GM19372 (cell line): ENCODE results near the gene THADA.
"Not testable (repeated sequence)": the region's sequence is repeated elsewhere in the genome, so short reads cannot be mapped to it uniquely, and the experiment has no call there.

Experiments
- ATAC-seq: cut with Tn5 transposase; IDR thresholded peaks from one replicate; pipeline ENCODE4 v1.9.1; 2021; ENCODE audit warnings: mild to moderate bottlenecking, low read depth, moderate library complexity; ENCODE audit not compliant: unreplicated experiment

THADA gene

DNA sequence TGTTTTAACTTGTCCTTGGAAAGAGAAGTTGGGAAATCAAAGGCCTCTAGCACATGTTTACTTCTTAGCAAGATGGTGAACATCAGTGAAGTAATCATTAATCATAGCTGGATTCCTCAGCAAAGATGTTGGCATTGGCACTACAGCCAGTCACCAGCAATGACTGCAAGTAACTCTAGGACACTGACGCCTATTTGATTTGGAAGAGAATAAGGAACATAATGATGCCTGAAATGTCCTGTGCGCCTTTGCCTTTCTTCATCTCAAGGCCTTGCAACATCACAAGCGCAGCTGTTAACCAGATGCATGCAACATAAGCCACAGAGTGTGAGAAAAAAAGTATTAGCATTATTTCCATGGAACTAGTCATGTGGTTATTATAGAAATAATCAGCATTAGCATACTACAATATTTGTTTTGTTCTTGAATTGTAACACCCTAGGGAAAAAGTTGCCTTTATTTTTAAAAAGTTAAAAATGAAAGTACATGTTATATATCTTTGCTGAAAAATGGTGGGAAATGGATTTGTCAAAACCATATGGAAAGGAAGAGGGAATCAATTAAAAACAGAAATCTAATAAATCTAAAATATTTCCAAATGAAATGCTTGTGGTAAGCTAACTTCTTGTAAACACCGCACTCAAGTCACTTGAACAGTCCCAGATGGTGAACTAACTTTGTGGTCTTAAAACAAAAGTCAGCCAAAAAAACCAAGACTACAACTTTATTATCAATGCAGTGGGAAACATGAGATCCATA lies 55.6 kb downstream of the THADA start:
- ATAC-seq: no peak

DNA sequence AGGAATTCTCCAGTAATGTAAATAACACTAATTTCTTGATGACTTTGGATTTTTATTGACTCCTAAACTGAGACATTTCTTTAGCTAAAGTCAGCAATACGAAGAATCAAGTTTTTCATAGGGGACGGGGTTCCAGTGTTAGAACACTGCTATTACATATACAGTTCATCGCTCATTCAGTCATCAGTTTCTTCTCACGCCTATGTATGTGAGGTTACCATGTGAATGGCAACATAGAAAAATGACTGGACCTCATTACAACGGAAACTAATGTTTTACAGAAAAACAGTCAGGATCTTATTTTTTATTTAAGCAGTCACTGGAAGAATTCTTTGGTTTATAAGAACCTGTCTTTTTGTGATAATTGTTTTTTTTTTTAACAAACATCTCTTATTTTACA lies 56.4 kb downstream of the THADA start:
- no peak for ATAC-seq

DNA sequence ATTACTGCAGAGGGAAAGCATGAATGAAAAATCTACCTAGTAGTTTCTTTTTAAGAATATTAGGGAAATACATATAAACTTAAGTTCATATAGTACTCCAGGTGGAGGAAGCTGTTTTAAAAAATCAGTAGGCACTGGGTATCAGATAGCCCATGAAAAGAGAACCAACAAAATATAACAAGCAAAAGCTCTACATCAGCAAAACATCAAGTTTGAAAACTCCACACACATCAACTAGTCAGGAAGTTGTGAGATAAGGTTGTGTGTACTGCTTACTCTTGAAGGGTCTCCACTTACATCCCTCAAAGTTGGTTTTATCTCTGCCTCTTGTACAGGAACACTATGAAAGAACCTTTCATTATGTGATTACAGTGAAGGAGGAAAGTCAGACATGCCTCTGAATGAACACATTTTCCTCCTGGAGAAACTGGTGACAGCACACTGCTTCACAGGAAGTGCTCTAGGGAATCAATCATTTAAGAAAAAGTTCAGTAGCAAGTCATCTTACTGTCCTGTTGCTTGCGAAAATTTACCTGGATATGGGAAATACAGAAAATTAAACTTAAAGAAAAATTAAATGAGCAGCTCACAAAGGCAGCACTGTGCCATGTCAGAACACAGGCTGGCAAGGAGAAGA lies 57.7 kb downstream of the THADA start:
- ATAC-seq: no peak

DNA sequence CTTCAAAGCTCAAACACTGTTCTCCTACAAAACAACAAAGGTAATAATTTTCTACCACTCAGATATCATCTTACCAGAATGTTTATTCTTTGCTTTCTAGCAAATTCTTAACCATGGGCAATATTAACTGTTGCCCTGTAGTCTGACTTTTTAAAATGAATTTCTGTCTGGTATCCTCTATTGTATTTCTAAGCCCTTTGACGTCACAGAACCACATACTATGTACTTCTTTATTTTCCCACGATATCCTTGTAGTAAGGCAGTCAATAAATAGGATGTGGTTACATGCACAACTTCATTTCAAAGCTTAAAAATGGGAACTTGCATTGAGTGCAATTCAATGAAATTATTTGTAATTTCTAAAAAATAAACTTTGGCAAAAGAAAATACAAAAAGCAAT lies 58.7 kb downstream of the THADA start:
- ATAC-seq: no peak

DNA sequence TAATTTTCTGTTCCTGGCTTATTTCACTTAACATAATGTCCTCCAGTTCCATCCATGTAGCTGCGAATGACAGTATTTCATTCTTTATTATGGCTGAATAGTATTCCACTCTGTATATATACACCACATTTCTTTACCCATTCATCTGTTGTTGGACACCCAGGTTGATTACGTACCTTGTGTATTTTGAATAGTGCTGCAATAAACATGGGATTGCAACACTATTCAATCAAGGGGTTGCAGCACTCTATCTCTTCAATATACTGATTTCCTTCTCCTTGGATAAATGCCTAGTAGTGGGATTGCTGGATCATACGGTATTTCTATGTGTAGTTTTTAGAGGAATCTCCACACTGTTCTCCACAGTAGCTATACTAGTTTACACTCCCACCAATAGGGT lies 61.3 kb downstream of the THADA start:
- no peak for ATAC-seq

DNA sequence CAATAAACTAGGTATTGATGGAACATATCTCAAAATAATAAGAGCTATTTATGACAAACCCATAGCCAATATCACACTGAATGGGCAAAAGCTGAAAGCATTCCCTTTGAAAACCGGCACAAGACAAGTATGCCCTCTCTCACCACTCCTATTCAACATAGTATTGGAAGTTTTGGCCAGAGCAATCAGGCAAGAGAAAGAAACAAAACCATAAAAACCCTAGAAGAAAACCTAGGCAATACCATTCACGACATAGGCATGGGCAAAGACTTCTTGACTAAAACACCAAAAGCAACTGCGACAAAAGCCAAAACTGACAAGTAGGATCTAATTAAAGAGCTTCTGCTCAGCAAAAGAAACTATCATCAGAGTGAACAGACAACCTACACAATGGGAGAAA lies 63.3 kb downstream of the THADA start:
- ATAC-seq: not testable (repeated sequence)

DNA sequence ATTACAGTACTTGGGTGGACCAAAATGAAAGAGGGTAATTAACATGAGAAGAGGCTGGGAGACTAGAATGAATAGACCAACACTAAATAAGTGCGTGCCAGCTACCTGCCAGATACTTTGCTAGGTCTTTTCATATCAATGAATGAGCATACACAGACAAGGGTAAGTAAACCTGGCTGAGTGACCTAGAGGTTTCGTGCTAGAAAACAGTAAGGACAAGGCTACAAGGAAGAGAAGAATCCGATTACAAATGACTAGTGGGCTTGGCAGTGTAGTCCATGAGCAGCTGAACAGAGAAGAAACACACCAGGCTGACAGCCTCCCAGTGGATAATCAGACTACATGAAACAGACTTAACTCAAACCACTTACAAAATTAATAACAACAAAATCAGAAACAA lies 64.6 kb downstream of the THADA start:
- no peak for ATAC-seq

DNA sequence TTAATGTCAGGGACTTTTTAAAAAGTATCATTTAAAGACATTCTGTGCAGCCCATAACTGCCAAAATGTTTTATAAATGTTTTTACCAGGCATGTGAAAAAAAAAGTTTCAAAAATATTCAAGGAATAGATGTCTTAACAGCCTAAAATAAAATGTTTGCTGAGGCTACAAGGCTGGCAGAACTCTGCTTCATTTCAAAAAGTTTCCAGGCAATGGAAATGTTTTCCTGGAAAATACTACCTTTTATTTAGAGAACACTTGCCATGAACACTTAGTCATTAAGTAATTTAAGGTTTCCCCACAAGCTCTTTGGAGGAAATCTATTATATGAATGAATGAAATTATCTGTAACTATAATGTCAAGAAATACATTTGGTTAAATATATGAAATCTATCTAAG lies 68.8 kb downstream of the THADA start:
- no peak for ATAC-seq

DNA sequence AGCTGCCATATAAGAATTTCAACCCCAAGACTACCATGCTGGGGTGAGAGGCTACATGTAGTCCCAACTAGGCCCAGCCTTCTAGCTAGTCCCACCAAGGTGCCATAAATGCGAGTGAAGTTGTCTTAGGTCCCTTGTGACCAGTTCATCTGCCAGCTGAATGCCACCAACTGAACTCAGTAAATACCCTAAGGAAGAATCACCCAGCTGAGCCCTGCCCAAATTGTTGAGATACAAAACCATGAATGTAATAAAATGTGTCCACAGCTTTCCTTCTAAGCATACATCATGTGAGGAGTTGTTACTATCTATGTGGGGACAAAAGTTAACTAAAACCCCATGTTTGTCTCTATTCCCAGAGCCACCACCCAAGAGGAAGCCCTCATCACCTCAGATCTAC lies 70.3 kb downstream of the THADA start:
- ATAC-seq: no peak

DNA sequence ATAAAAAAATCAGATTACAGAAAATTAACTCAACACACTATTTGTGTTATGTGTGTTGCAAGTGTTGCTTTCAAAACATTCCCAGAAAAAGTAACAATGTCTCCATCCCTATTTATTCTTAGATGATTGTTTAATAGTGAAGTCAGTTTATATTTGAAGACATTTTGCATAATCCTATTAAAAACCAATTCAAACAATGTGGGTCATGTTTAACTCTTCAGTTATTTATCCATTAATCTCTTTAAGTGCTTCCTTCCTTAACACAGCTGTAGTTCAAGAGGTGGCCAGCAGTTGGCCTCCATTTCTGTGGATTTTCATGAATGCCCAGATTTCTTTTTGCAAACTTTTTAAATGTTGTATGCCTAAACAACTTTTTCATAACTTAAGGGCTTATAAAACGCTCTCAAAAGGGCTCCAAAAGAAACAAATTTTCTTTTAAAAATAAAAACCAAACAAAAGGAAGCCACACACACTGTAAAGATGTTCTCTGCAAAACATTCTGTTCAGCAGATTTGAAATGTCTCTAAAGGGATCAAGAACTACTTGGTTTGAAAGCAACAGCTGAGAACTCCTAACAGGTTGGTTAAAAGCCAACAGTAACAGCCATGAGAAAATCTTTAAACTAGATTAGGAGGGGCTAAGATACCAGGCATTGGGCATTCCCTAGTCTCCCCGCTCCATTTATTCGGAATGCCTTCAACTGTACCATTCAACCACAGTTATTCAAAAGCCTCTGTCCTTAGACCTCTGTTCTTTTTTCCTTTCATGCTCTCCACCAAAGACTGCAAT lies 71.5 kb downstream of the THADA start:
- ATAC-seq: no peak

DNA sequence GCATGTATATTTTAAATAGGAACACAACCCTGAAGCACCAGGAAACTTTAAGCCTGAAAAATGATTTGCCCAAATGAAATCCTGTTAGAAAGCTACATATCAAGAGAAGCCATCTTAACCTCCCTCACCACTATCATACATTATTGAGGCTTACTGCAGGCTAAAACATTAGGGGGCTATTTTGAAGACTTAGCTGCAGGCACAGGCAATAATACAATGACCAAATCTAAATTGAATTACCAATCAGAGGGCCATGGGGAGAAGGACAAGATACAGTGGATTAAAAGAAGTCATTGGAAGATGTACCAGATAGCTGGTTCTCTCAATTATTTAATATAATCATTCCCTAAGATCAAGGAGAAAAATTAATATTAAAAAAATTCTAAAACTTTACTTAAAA lies 73.7 kb downstream of the THADA start:
- no peak for ATAC-seq

DNA sequence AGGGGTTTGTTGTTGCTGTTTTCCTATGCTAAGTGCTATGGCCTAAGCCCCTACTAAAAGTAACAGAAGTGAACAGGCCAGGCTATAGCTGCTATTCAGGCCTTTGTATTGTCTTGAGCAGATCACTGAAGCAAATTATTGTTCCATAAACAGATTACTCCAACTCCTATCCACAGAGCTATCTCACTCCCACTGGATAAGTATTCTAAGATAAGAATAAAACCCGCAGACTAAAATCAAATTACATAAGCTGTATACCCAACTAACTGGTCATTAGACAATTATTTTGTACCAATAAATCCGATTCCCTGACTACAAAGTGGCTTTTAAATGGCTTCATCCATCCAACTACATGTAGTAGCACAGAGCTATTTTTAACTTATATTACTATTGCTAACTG lies 74.3 kb downstream of the THADA start:
- ATAC-seq: no peak

DNA sequence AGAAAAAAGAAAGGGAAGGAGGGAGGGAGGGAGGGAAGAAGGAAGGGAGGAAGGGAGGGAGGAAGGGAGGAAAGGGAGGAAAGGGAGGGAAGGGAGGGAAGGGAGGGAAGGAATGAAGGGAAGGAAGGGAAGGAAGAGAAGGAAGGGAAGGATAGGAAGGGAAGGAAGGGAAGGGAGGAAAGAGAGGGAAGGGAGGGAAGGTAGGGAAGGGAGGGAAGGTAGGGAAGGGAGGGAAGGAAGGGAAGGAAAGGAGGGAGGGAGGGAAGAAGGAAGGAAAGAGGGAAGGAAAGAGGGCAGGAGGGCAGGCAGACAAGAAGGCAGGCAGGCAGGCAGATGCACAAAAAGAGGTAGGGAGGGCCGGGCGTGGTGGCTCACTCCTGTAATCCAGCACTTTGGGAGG lies 74.9 kb downstream of the THADA start:
- ATAC-seq: no peak

DNA sequence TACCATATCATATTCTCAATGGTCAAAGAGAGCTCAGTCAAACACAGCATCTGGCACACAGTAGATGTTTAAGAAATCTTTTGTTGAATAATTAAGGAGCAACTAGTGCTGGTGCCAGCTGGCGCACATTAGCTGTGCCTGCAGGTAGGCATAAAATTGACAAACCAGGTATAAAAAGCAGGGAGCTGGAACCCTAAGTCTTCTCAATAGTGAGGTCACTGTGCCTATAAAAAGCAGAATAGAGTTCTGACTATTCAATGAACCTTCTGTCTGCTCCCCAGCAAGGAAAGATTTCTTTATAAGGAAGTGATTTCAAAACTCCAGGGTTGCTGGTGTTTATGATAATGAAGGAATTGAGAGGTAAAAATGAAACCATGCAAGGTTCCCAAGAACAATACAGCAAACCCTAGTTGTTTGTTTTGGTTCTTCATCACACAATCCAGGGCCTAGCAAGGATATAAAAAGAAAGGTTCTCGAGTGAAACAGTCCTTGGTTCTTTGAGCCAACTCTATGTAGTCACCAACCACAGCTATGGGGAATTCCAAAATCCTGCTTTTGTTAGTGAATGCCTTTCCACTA lies 76.1 kb downstream of the THADA start:
- ATAC-seq: no peak

DNA sequence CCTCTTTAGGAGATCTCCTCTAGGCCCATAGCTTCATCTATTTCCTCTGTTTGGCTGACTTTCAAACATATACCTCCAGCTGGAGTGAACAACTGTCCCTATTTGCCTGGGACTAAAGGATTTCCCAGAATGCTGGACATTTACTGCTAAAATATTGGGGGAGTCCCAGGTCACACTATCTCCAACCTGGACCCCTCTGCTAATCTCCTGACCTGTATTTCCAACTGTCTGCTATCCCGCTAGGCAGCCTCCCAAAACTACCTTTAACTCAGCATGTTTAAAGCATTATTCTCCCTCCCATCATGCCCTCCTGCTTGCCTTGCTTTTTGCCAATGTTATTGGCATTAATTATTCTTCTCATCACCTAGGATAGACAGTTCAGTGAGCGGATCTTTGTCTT lies 77.1 kb downstream of the THADA start:
- ATAC-seq: no peak

DNA sequence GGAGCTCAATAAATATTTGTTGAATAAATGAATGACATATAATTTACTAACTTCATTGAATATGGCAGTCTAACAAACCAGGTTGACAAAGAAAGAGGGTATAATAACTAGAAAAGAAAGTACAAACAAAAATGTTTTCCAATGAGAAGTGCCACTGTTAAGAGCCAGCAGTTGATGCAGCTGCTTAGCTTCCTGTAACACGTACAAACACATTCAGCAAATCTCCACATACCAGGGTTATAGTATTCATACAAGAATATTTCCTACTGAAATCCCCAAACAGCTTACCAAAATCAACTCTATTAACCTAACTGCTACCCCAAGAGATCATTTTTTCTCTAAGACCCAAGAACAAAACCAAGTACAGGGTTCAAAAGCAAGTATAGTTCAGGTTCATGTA lies 77.7 kb downstream of the THADA start:
- ATAC-seq: no peak

DNA sequence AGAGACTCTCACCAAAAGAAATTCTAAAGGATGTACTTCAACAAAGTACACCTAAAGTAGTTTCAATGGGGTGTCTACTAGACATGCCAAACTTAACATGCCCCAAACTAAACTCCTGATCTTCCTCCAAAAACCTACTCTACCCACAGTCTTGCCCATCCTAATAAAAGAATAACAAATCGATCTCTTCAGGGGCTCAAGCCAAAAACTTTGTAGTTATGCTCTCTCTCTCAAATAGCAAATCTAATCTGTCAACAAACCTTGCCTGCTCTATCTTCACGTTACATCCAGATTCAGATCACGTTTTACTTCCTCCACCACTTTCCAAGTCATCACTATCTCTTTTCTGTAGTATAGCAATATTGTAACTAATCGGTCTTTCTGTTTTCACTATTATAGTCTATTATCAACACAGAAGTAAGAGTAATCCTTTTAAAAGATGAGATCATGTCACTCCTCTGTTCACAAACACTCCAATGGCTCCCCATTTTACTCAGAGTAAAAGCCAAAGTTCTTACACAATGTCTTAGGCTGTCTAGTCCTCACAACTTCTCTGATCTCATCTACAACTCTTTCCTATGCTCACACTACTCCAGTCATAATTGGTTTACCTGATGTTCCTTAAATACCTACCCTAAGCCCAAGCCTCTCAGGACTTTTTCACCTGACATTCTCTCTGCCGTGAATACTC lies 79.9 kb downstream of the THADA start:
- ATAC-seq: no peak

DNA sequence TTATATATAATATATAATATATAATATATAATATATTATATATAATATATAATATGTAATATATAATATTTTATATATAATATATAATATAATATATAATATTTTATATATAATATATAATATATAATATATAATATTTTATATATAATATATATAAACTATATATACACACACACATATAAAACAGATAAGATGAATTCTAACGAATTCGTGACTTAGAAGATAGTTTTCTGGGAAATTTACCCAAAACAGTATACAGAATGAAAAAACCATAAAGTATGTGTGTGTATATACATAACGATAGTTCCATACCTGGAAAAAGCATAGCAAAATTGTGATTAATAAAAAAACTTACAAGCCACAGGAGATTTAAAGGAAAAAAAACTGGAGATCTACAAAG lies 80.6 kb downstream of the THADA start:
- ATAC-seq: no peak

DNA sequence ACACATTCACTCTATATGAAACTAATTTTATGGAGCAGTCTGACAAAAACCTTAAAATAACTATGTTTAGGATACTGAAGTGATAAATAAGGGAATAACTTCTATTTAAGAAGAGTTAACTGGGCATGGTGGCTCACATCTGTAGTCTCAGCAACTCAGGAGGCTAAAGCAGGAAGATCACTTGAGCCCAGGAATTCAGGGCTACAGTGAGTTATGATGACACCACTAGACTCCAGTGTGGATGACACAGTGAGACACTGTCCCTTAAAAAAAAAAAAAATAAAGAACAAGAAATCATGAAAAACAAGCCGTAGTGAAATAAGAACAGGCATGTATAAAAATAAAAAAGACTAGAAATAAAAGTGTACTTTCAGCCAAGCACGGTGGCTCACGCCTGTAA lies 82.0 kb downstream of the THADA start:
- no peak for ATAC-seq

DNA sequence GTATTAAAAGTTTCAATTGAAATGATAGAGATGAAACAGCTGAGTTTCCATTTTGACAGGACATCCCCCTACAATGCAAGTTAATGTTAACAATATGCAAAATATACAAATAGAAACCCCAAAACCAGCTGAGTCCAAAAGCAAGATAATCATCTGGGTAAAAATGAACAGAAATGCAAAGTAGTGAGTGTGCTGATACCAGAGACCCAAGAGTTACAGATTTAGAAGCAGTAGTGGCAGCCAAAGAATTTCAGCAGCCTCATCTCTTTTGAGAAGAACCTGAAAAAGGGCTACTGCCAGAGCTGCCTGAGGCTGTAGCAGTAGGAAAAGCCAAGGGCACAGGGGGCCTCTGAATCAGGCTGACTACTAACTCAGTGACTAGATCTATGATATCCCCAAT lies 82.6 kb downstream of the THADA start:
- ATAC-seq: no peak

DNA sequence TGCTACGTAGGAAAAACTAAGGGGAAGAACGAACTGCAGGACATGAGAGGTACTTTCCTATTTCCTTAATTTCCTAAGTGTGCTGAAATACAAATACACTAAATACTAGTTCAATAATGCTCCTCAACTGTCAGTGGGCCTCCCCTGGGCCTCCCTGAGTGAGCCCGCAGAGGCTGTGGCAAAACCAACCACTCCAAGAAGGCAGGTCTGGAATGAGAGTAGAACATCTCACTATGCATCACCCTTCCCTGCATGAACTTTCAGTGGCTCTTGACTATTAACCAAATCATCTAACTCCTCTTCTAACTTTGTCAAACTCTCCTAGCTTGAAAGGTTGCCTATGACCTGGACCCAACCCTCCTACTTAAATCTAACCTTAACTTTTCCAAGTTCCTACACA lies 84.6 kb downstream of the THADA start:
- ATAC-seq: no peak
